ENCODE data around the gene GPAM.

The GPAM gene

DNA sequence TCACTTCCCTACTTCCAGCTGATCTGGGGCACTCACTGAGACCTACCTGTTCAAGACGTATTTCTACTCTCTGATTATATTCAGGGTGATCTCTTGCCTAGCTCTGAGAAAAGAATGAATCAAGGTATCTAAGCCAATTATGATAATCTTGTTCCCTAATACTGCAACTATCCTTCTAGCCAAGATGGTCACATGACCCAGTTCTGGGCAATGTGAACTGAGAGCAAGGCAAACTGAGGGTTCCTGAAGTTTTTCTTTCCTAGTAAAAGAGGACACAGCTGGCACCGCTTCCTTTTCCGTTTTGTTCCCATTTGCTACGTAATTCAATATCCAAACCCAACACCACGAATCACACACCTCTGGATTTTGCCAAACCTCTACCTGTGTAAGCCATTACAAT, 5.9 kb upstream of the GPAM start:
- intact Hi-C loops (cut with DNase I) = loop anchor here (10.0 kb wide), 1 partner anchor 255 kb away; the partner anchor contains the start of genes VTI1A and ZDHHC6
- DNase-seq = no peak

- no peak for DNase-seq
- intact Hi-C loops (cut with DNase I) = loop anchor here (10.0 kb wide), 1 partner anchor 257 kb away; the partner anchor contains the start of genes VTI1A and ZDHHC6
Observed at GRCh38 chr10:112187527-112187926, 4.0 kb upstream of the GPAM start.

DNA sequence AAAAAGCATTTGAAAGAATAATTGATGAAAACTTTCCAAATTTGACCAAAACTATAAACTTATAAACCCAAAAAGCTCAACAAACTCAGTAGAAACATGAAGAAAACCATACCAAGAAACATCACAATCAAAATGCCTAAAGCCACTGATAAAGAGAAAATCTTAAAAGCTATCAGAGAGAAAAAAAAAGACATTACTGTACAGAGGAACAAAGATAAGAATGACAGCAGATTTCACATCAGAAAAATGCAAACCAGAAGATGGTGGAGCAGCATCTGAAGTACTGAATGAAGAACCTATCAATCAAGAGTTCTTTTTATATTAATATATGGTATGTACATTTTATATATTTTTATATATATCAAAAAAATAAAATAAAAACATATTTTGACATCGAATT, 2.4 kb upstream of the GPAM start:
- intact Hi-C loops (cut with DNase I) = loop anchor here (10.0 kb wide), 1 partner anchor 259 kb away; the partner anchor contains the start of genes VTI1A and ZDHHC6
- DNase-seq = no peak

DNA sequence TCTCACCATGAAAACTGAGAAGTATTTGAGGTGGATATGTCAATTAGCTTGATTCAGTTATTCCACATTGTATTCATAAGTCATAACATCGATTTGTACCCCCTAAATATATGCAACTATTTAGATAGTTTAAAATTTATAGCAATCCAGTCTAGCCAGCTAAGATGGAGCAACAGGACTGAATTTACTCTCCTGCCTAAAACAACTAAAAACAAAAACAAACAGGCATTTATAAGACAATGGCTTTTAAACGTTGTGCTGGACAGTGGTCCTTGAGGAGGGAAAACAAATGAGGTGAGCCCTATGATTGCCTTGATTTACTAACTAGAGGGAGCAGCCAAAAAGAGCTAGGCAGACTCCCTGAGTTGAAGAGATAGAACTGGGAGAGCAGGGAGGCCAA, 814 bp upstream of the GPAM start:
- DNase-seq = no peak
- intact Hi-C loops (cut with DNase I) = loop anchor here (5.0 to 10.0 kb wide), 2 partner anchors 128 to 260 kb away; partner anchors contain the start of genes VTI1A and ZDHHC6

- intact Hi-C loops (cut with DNase I) = loop anchor here (5.0 to 10.0 kb wide), 2 partner anchors 128 to 261 kb away; partner anchors contain the start of genes VTI1A and ZDHHC6
- no peak for DNase-seq
Observed at GRCh38 chr10:112184052-112184371, 447 bp upstream of the GPAM start.

- intact Hi-C loops (cut with DNase I) = loop anchor here (5.0 to 10.0 kb wide), 2 partner anchors 129 to 262 kb away; partner anchors contain the start of genes VTI1A and ZDHHC6
- no peak for DNase-seq
Observed at GRCh38 chr10:112182784-112183328, 709 bp downstream of the GPAM start.

GRCh38 chr10:112177247-112177646, 6.3 kb downstream of the GPAM start:
- DNase-seq = no peak
- intact Hi-C loops (cut with DNase I) = no loop called here

GRCh38 chr10:112176543-112176942, 7.0 kb downstream of the GPAM start:
- intact Hi-C loops (cut with DNase I) = no loop called here
- DNase-seq = no peak

DNA sequence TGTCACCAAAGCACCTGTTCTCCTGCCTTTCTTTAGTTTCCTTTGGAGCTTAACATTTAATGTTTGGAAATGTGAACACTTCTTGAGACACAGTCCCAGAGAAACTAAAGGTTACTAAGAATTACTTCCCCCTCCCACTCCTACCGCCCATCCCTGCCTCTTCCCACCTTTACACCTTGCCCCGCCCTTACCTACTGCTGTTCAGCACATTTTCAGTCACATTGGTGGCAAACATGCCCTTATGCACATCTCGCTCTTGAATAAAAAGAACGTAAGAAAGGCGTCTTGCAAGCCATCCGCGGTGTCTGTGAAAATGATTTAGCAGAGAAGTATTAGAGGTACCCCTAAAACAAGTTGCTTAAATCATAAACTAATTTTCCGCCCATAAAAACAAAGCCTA, 8.2 kb downstream of the GPAM start:
- DNase-seq = no peak
- intact Hi-C loops (cut with DNase I) = no loop called here

GRCh38 chr10:112173206-112173605, 10.4 kb downstream of the GPAM start:
- intact Hi-C loops (cut with DNase I) = no loop called here
- no peak for DNase-seq

GRCh38 chr10:112168733-112169132, 14.8 kb downstream of the GPAM start:
- intact Hi-C loops (cut with DNase I) = no loop called here

GRCh38 chr10:112166800-112167199, 16.8 kb downstream of the GPAM start:
- DNase-seq = no peak
- intact Hi-C loops (cut with DNase I) = no loop called here

More at GRCh38 chr10:112168733-112169132, 14.8 kb downstream of the GPAM start:
- no peak for DNase-seq

DNA sequence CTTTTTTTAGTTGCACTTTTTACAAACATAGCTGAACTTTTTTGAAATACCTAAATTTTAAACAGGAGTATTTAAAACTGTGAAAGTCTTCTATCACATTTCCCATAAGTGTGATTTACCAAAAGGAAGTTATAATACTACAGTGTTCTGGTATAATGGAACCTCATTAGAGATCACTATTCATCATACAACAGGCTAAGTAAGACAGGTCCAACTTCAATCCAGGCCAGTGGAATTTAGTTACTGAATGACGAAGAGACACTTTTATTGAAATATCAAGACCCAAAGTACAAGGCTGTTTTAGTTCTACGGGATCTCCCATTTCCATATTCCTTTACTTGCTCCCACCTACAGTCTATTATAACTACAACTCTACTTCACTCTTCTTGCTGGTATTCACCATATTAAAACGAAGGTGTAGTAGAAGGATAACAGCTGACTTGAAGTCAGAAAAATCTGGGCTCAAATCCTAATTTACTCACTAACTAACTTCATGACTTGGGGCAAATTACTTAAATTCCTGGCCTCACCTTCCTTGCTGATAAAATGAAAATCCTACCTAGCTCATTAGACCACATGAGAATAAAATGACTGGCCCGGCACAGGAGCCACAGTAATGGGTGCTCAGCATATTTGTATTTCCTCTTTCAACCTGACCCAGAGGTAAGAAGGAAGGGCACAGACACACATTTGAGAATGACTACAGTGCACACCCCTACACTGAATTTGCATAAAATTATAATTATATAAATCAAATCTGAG, 21.6 kb downstream of the GPAM start:
- DNase-seq = no peak

GRCh38 chr10:112160834-112161233, 22.7 kb downstream of the GPAM start:
- intact Hi-C loops (cut with DNase I) = no loop called here
- DNase-seq = no peak

More for the DNA sequence above, 21.6 kb downstream of the GPAM start:
- intact Hi-C loops (cut with DNase I) = no loop called here

DNA sequence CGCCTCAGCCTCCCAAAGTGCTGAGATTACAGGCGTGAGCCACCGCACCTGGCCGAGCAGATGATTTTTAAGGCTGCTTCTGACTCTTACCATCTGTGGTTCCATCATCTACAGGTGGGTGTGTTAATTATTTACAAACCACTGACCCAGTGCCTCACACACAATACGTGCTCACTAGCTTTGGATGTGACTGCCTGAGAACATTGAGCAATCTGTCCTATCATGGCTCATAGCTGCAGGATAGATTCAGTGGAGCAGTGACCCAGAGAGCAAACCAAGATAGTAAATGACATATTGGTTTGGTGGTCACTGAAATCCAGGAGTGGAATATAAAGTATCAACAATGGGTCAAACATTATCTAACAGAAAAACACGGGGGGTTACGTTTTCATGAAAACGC, 24.1 kb downstream of the GPAM start:
- intact Hi-C loops (cut with DNase I) = no loop called here
- DNase-seq = no peak

DNA sequence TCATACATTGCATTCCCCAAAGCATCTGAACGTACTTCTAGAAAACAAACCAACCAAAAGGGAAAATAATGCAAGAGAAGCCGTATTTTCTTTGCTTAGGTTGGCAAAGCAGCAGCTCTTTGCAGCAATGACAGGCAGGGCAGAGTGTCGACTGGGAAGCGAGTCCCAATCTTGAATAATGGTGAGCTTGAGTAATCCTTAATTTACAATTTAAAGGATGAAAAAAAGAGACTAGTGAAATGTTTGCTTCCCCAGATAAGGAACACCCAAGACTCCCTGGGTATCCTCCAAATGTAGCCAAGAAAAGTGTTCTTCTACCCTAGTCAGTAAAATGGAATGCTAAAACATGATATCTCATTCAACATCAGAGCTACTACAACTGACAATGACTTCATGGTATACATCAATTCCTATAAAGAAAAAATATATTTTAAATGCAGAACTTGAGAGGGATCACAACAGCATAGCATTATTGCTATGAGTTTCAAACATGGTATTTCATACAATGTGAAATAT, 32.0 kb downstream of the GPAM start:
- DNase-seq = no peak

GRCh38 chr10:112148331-112148730, 35.2 kb downstream of the GPAM start:
- DNase-seq = no peak
- intact Hi-C loops (cut with DNase I) = no loop called here

More for the DNA sequence above, 32.0 kb downstream of the GPAM start:
- intact Hi-C loops (cut with DNase I) = no loop called here

DNA sequence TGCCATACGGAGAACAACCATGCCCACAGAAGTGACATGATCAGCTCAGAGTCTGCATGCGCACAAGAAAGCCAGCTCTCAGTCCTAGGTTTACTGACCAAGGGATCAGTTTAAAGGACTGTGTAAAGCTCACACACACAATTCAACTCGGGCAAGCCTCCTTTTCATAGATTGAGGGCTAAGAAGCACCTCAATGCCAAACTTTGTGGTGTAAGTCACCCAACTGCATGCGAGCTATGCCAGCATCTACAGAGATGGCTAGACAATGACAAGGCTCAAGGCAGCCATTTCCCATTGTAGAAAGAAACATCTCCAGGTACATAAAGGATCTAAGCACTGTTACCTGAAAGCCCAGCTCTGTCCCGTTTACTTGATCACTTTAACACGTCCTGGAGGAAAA, 36.8 kb downstream of the GPAM start:
- no peak for DNase-seq
- intact Hi-C loops (cut with DNase I) = no loop called here

DNA sequence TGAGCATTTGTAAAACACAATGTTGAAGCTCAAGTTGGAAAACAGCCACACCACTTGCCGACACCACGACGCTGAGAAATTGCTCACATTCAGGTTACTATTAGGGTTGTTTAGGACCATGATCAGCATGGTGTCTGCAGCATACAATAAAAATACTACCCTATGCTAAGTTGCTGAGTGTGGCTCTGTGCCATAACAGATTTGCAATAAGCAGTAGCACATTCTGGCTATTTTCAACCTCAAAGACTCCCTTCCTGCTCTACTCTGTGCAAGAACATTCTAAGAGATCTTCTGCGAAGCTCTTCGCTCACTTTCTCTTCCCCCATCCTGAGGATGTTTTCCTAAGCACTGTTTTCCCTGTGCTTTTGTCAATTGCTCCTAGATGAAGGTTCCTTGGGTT, 38.3 kb downstream of the GPAM start:
- intact Hi-C loops (cut with DNase I) = no loop called here
- no peak for DNase-seq

DNA sequence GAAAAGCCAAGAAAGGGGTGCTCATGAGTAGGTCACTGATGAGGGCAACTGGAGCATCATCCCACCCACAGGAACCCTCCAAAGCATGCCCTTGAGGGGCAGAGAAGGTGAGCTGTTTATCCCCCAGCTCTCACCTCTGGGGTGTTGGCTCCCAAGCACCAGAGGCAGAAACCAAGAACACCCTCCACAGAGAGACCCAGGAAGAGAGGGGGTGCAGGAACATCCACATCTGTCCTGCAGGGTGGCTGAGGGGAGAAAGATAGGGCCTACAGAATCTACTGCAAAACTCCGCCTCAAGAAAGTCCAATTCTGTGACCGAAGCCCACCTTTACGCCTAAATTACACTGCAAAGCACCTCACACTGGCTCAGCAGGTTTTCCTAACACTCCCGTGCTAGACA, 40.1 kb downstream of the GPAM start:
- no peak for DNase-seq
- intact Hi-C loops (cut with DNase I) = no loop called here

DNA sequence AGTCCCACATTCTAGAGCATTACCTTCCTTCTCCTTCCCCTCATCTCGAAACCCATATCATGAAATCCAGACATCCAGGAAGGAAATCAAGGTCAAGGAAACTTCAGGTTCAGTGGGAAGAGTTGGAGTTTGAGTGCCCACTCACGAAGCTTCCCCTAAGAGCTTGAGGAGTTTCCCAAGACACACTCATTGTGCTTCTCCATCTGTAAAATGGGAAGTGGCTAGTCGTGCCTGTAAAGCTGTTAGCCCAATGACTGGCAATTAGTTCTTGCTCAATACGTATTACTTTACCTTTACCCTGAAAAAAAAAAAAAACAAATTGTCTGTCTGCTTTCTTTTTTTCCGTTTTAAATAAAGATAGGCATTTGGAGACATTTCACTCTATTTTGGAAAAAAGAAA, 42.3 kb downstream of the GPAM start:
- intact Hi-C loops (cut with DNase I) = no loop called here
- DNase-seq = no peak
